HG02943 (cell line): ENCODE data around the gene CAMK1D.
"Not testable (repeated sequence)": the region's sequence is repeated elsewhere in the genome, so short reads cannot be mapped to it uniquely, and the experiment has no call there.

Source experiments
- ATAC-seq: cut with Tn5 transposase; IDR thresholded peaks from one replicate; pipeline ENCODE4 v1.9.1; 2021; ENCODE audit warnings: mild to moderate bottlenecking, low read depth, moderate library complexity; ENCODE audit not compliant: unreplicated experiment

The CAMK1D gene

GRCh38 chr10:12338981-12339380 lies 10.4 kb upstream of the CAMK1D start:
- no peak for ATAC-seq

- no peak for ATAC-seq
These were observed 9.0 kb upstream of the CAMK1D start for GRCh38 chr10:12340371-12340770.

GRCh38 chr10:12340937-12341336 lies 8.4 kb upstream of the CAMK1D start:
- ATAC-seq = no peak

- no peak for ATAC-seq
These were observed 7.8 kb upstream of the CAMK1D start for GRCh38 chr10:12341526-12341925.

GRCh38 chr10:12344375-12345110 lies 4.8 kb upstream of the CAMK1D start:
- no peak for ATAC-seq

- no peak for ATAC-seq
These were observed 2.6 kb upstream of the CAMK1D start for GRCh38 chr10:12346707-12347106.

- ATAC-seq = no peak
These were observed 965 bp upstream of the CAMK1D start for GRCh38 chr10:12348294-12348869.

- ATAC-seq = peak; percentile 60
These were observed 351 bp downstream of the CAMK1D start for GRCh38 chr10:12349629-12350166.

- no peak for ATAC-seq
These were observed 973 bp downstream of the CAMK1D start for GRCh38 chr10:12350167-12350872.

- ATAC-seq = no peak
These were observed 1.6 kb downstream of the CAMK1D start for GRCh38 chr10:12350925-12351324.

GRCh38 chr10:12351447-12351846 lies 2.1 kb downstream of the CAMK1D start:
- no peak for ATAC-seq

- no peak for ATAC-seq
These were observed 2.5 kb downstream of the CAMK1D start for GRCh38 chr10:12351889-12352288.

- no peak for ATAC-seq
These were observed 4.3 kb downstream of the CAMK1D start for GRCh38 chr10:12353399-12354242.

GRCh38 chr10:12354696-12355095 lies 5.3 kb downstream of the CAMK1D start:
- ATAC-seq = not testable (repeated sequence)

GRCh38 chr10:12355384-12355783 lies 6.0 kb downstream of the CAMK1D start:
- no peak for ATAC-seq

- ATAC-seq = no peak
These were observed 8.3 kb downstream of the CAMK1D start for GRCh38 chr10:12357525-12358151.

GRCh38 chr10:12358863-12359564 lies 9.7 kb downstream of the CAMK1D start:
- ATAC-seq = no peak

- no peak for ATAC-seq
These were observed 11.1 kb downstream of the CAMK1D start for GRCh38 chr10:12360461-12360860.

- ATAC-seq = not testable (repeated sequence)
These were observed 11.8 kb downstream of the CAMK1D start for GRCh38 chr10:12361115-12361514.
